NK-92 (cell line): ENCODE data around the gene FBXL7.

ENCODE experiments used
- DNase-seq: peaks from one replicate; lab custom pipeline; 2025; ENCODE audit not compliant: unreplicated experiment; lab: John Stamatoyannopoulos, UW

FBXL7 gene

DNA sequence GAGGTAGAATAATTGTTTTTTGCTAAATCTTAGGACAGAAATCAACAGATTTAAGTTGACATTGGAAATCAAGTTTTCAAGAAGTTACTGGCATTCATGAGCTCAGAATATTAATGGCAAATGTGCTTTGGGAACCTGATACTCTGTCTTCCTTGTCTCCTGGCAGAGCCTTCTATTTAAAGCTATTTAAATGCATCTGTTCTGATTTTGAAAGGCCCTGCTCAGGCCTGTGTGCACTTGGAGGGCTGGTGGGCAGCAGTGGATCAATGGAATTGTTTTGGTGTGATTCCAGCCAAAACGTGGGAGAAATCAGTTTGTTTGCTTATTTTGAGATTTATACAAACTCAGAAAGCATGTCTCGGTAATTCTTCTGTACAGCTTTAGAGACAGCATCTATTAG is 38.5 kb downstream of the FBXL7 start:
- DNase-seq: no peak

DNA sequence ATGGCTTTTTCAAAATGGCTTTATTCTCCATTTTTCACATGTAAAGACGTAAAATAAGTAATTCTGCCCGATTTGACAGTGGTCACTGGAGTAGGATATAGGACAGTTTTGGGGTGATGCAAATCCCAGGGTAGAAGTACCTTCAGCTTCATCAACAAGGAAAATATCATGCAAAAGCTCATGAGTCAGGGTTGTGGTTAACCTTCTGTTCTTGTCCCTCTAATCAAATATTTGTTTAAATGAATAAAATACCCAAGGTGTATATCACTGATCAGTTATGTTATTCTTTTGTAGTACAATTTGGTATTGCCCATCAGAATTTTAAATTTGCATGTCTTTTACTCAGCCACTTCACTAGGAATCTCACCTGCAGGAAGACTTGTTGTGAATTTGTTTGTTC is 40.0 kb downstream of the FBXL7 start:
- no peak for DNase-seq

DNA sequence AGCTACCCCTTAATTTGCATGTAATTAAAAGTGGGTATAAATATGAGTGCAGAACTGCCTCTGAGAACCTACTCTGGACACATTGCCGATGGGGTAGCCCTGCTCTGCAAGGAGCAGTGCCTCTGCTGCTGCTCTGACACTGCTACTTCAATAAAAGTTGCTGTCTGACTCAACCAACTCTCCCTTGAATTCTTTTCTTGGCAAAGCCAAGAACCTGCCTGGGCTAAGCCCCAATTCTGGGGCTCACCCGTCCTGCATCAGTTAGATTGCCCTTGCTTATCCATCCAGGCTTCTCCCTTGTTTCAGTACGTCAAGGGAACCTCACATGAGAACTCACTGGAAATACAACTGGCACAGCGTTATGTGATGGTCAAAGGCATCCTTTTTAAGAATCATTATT is 44.1 kb downstream of the FBXL7 start:
- no peak for DNase-seq

DNA sequence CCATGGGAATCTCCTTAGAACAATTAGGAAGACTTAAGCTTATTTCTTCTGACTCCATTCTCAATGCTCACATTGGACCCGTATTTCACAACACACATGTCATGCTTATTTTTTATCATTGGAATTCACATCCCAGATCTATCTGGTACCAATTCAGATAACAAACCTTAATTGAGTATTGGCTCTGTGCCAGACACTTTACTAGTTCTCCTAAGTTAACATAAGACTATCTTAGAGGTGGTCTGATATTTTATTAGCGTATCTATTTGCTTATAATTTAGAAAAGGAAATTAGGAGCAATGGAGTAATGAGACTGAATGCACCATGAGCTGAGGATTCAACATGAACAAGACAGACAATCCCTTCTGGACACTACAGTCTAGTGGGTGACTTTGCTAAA is 45.1 kb downstream of the FBXL7 start:
- no peak for DNase-seq

DNA sequence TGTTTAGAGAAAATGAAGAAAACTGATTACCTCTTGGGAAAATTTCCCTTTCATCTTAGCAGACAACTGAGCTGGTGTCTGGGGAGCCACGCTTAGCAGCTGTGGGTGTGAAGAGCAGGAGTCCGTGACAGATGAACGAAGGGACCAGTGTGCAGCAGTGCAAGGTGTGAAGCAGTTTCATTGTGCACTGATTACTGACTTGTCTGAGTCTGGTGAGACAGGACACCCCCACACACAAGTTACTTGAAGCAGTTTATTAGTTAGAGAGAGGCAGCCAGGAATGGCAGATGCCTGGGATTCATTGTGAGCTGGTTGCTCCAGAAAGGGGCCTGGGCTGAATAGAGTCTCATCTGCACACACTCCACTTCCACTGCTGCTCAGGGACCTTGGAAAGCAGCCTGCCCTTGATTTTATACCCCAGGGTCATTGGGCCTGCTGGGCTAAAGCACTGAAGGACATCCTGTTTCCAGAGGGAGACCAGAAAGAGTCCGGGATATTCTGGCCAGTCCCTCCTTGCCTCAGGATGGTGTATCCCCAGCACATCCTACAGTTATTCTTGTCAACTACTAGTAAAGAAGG is 47.4 kb downstream of the FBXL7 start:
- DNase-seq: no peak

DNA sequence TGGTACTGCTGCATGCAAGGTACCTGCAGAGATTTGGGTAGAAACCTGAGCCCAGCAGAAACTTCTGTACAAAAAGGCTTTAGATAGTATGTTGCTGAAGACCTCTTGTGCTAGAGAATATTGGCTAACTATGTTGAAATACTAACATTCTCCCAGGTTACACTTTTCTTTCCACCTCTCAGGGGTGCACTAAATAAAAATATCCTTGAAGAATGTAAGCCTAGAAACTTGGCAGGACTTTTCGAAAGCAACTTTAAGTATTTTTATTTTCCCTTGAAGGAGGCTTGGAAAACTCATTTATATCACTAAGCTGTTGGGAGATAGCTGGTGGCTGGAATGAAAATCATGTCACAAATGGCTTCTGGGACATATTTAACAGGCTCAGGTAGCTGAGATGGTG is 50.0 kb downstream of the FBXL7 start:
- DNase-seq: no peak

DNA sequence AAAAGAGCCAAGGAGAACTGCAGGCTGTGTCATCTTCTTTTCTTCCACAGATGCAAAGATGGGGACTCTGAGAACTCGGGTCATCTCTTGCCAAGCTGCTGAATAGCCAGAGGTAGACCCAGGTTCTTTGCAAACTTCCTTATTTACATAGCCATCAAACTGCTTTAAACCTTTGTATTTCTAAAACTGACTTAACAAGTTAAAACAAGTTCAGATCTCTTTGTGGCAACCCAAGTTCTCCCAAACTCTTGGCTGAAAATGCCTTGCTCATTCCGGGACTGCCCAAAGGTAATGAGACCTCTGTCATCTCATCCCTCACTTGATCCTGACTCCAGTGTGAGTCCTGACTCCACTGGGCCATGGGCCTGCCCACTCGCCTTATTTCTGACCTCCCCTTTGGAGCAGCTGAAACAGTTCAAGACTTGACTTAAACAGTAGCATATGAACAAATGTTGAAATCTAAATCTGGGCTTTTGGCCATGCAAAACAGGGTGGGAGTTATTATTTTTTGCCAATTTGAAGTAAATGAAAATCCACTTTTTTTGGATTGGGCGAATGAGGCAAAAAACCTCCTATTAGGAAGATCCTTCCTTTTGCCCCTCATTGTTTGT is 50.6 kb downstream of the FBXL7 start:
- DNase-seq: no peak

DNA sequence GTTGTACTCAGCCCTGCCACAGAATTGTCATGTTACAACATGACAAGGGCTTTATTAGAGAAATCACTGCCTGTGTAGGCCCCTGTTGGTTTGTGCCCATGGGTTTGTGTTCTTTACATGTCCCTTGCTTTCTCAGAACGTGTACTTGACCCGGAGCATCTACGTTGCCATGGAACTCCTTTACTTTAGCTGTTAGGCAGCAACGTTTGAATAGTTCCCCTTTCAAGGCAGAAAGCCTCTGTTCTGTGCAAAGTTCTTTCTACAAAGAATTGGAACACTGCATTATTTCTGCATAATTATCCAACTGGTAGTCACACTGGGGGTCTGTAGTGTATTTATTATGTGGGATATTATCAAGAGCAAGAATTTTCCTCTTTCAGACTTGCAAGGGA is 51.1 kb downstream of the FBXL7 start:
- DNase-seq: no peak

DNA sequence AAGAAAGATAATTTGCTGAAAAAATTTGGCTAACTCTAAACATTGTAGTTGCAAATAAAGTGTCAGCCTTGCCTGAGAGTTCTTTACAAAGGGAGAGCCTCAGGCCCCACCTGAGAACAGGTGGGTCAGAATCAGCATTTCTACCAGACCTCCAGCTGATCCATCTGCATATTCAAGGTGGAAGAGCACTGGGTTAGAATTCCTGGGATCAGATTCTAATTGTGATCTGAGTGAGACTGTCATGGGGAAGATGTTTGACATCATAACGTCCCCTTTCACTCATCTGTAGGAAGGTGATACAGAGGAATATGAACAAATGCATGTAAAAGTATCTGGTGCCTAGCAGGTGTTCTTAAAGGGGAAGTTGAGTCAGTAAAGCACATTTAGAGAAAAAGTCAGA is 54.6 kb downstream of the FBXL7 start:
- DNase-seq: no peak

DNA sequence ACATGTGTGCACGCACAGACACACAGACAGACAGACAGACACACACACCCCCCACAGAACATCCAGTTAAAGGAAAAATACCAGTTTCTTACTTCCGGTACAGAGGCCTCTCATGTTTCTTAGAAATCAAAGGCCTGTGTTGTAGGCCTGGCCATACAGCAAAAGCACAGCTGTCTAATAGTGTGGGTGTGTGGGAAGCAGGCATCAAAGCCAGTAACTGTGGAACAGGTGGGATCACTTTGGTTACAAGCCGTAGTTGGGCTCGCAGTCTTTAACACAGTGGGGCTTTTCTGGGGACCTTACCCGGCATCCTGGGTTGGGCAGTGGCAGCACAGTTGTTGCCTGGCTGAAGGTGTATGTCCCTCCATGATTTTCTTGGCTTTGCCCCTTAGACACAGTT is 55.2 kb downstream of the FBXL7 start:
- DNase-seq: no peak

DNA sequence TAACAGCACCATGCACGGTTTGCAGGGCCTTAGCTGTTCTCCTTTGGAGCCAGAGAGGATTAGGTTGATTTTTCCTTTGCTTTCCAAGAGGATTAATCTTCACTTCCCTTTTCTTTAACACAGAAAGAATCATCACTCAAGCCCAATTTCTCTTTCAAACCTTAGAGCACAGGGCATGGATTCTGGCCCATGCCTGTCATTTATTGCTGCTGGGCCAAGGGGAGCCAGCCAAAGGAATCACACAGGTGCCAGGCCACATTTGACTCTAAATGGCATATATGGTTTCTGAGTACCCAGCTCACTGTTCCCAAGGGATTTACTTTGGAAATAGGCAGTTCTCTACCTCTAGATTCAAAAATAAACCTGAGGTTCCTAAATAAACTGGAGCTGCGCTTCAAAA is 58.3 kb downstream of the FBXL7 start:
- DNase-seq: no peak

DNA sequence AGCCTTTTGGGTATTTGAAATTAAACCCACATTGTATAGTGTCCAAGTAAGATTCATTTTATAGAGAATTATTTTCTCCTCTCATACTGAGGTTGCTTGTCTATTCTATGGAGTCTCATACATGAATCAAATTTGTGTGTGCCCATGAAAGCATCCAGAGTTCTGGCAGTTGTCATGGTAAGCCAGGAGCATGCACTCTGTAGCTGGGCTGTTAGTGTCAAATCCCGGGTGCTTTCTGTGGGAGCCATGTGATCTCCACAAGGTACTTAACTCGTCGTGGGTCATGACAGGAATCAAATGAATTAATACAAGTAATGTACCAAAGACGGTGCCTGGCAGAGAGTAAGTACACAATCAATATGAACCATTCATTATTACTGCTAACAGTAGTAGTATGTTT is 58.7 kb downstream of the FBXL7 start:
- no peak for DNase-seq

DNA sequence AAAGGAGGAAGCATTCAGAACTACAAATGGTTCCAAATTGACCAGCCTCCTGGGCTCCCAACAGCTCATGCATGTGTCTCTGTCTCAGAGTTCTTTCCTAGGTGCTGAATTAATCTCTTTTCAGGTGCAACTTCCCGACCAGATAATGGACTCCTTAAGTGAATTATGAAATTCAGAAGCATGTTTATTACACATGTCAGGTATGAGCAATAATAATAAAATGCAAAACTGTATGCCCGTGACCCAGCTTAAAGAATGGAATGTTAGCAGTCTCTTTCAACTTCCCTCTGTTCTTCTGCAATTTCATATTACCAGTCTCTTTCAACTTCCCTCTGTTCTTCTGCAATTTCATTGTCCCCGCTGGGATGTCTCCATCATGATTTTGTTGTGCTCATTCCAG is 60.4 kb downstream of the FBXL7 start:
- no peak for DNase-seq

DNA sequence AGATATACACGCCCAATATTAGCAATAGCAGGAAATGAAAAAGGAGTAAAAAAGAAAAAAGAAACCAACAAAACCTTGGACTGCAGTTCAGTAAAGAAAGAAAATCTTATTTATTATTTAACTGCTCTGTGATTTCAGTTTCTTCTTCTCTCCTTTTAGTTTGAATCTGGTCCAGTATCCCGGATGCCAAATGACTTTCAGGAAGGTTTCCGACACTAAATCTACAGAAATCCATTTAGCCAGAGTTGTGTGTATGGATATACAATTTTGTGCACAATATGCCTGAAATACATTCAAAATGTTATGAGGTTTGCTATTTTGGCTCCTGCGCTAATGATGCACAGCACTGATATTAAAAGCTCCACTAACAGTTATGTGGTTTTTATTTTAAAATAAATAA is 64.5 kb downstream of the FBXL7 start:
- no peak for DNase-seq

DNA sequence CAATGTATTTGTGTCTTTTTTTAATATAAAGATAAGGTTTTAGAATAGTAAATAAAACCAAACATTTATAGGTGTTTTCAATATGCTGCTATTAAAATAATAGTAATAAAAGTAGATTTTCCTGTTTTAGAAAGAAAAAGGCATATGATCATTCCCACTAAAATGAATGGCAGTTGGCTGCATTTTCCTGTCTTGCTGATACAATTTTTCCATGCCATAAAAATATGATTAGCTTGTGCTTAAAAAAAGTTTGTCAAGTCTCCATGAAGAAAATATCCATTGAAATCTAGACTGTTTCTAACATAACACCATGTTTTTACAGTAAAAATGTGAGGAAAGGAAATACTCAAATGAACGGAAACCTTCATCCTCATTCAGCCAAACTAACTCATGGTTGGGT is 65.0 kb downstream of the FBXL7 start:
- DNase-seq: no peak

DNA sequence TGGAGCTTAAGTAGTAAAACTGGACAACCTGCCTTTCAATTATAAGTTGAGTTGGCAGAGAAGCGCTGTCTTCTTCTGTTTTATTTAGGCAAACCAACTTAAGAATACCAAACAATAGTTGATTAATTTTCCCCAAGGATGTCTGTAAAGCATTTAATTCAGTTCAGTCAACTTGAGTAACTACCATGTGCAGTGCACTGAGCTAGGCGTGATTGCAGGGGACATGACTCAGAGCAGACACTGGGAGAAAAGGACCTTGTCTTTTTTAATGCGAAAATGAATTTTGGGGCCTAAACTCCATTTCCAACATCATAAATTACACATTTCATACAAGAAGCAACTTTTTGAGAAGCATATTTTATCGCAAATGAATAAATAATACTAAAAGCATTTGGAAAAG is 66.3 kb downstream of the FBXL7 start:
- DNase-seq: no peak

DNA sequence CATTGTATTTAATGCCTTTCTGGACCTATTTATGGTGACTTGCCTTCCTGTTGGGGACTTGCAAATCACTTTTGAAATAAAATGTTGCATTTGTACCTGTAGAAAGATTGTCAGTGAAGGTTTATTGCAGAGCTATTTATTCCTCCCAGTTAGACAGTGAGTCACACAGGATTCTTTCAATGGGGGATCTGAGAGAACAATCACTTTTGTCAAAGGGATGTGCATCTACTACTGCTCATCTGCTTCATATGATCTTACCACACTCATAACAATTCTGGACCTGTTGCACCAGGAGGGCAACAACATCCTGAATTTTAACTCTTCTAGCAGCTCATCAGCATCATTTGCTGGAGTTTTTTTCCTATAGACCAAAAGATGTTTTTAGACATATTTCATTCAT is 66.8 kb downstream of the FBXL7 start:
- no peak for DNase-seq

DNA sequence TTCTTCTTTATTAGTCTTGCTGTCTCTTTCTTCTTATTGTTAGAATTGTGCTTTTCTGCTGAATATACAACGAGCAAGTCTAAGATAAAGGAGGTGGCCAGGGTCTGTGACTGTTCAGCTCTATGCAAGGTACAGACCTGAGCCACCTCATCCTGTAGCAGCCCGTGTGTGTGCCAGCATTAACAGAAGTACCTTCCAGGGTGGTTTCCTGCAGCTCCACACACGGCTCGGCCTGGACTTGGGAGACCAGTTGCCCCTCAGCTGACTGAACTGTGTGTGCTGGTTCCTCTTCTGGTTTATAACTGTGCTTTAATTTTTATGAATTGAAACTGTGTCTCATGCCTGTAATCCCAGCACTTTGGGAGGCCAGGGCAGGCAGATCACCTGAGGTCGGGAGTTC is 70.5 kb downstream of the FBXL7 start:
- DNase-seq: no peak

DNA sequence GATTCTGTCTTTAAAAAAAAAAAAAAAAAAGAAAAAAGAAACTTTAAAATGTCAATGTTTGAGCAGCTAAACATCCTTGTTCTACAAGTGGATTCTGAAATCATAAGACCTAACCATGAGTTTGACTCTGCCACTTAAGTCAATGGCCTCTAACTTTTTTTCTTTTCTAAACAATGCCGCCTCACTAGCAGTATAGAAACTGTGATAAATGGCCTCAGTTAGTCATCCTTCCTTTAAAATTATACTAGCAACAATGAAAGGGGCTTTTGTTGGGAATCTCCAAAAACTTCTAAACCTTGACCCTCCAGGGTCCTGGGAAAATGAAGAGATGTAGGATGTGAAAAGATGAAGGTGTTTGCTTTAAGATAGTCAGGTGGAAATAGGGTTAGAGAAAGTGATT is 71.1 kb downstream of the FBXL7 start:
- no peak for DNase-seq

DNA sequence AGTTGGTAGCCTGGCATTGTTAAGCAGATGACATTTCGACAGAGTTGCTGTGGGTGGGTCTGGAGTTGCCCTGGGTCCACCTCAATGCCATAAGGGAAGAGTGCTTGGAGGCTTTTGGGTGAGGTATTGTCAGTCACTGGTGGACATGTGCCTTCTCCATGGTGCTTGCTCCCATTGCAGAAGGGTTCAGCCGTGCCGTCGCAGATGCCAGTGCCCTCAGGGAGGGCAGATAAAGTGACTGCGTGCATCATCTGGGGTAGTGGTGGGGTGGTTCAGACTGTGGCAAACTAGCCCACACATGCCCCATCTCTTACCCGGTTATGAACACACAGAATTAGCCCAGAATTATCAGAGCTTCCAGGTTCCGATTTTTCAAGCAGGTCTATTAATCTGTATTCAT is 71.6 kb downstream of the FBXL7 start:
- no peak for DNase-seq

DNA sequence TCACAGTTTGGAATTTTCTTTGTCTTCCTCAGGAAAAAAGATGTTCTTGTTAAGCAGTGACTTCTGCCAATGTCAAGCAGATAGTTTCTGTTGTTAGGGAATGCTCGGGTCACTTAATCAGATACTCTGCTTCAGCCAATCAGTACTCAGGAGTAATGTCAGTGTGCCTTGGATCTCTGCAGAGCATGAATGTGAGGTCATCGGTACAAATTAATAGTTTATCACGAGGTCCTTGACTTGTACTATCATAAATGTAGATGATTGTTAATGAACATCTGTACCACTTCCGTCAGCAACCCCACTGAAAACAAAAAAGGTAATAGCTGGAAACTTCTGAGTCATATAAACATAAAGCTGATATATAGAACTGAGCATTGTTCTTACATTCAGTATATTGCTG is 73.6 kb downstream of the FBXL7 start:
- no peak for DNase-seq

DNA sequence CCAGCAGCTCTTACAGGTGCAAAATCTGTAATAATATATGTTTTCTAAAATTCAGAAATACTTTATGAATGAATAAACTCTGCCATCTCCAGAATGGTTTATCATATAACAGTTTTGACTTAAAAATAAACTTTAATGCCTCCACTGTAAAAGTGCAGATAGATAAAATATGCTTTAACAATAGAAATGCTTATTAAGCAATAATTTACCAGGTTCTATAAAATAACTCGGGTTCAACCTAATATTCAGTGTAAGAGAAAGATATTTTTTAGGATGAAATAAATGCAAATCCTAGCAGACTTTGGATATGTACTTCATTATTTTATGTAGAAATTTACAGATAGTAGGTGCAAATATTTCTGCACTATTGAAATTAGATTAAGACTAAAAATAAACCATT is 74.1 kb downstream of the FBXL7 start:
- DNase-seq: no peak

DNA sequence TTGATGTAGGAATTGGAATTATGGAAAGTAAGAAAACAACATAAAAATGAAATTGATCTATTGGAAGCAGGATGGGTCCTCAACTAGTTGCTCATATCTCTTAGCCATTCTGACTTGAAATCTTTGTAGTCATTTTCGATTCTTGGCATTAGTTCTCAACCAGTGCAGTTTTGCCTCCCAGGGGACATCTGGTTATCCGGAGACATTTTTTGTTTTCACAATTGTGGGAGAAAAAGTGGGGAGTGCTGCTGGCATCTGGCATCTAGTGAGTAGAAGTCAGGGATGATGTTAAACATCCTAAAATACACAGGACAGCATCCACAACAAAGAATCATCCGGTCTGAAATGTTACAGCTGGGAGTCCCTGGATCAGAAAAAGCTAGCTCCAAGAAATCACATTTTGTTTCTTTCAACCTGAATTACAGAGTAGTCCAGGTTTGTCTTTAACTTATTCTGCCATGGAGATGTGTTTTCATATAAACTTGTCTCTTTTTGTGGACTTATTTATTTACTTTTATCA is 74.9 kb downstream of the FBXL7 start:
- DNase-seq: no peak
